ENCODE results near the gene VAPA.

DNA sequence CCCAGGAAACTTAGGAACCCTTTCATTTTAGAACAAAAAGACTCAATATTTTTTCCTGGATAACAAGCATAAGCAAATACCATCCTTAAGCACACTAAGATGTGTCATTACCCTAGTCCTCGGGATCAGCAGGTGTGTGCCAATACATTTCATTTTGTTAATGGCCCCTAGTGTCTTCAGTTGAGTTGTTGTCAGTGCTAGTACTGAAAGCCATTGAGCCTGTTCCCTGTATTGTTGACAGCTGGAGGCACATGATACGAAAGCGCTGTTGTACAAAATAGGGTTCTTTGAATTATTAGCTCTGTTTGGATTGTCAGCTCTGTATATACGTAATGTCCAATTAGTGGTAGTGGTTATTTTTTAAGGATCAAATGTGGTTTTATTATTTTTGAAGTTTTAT lies 29.5 kb downstream of the VAPA start:
- TF ChIP-seq CTCF (IDR thresholded peaks at IDR 0.05; ENCODE audit: insufficient read depth, low read length) (no peak), POLR2AphosphoS5 (IDR thresholded peaks at IDR 0.05; ENCODE audit: low read depth) (no peak; the same call in 1 of the 2 replicates)
